Heart right ventricle (tissue), 16 donors: ENCODE data around the gene VEGFA. TPM values are rescaled to one million over a fixed set of nuclear protein-coding genes. Genes with fewer than 3 reads are reported as not detected.

ENCODE experiments used
- ATAC-seq, 8 donors: fragments of 200-7000 bp; cut with Tn5 transposase; one replicate each; pipeline ENCODE4 v1.9.1; 2020; ENCODE audit warnings: mild to moderate bottlenecking in 8 of 8, moderate library complexity in 8 of 8, moderate number of reproducible peaks in 1 of 8
- DNase-seq, 2 donors: peaks; one replicate each; pipeline ENCODE4 v3.0.0-alpha.2; 2020
- H3K27ac ChIP-seq, 10 donors: fragments of 200-600 bp; sonication (generic) in 2 of 10; one replicate each; pipeline versions ENCODE4 v1.5.0 to v1.8.0; 2020 to 2022; ENCODE audit warnings: mild to moderate bottlenecking in 3 of 10
- H3K27me3 ChIP-seq, 7 donors: fragments of 200-600 bp; one replicate each; pipeline ENCODE4 v1.8.0; 2021 to 2022; ENCODE audit warnings: mild to moderate bottlenecking in 2 of 7
- H3K36me3 ChIP-seq, 9 donors: fragments of 200-600 bp; sonication (generic) in 1 of 9; one replicate each; pipeline versions ENCODE4 v1.5.0 to v1.8.0; 2020 to 2022; ENCODE audit warnings: mild to moderate bottlenecking in 2 of 9
- H3K4me1 ChIP-seq, 9 donors: fragments of 200-600 bp; sonication (generic) in 1 of 9; one replicate each; pipeline versions ENCODE4 v1.5.0 to v1.8.0; 2020 to 2022; ENCODE audit warnings: mild to moderate bottlenecking in 4 of 9
- H3K4me3 ChIP-seq, 10 donors: fragments of 200-600 bp; sonication (generic) in 2 of 10; one replicate each; pipeline versions ENCODE4 v1.5.0 to v1.8.0; 2020 to 2022; ENCODE audit warnings: mild to moderate bottlenecking in 7 of 10, moderate library complexity in 2 of 10
- H3K9me3 ChIP-seq, 11 donors: fragments of 200-600 bp in 10 of 11; sonication (generic) in 2 of 11; one replicate each; pipeline versions ENCODE4 v1.5.0 to v1.8.0; 2013 to 2022; ENCODE audit warnings: mild to moderate bottlenecking in 2 of 11, control low read depth in 1 of 11, moderate library complexity in 1 of 11
- CTCF ChIP-seq, 9 donors: fragments of 200-600 bp; sonication (generic) in 2 of 9; IDR thresholded peaks; one replicate each; pipeline versions ENCODE4 v1.5.0 to v1.8.0; 2021 to 2022; ENCODE audit warnings: antibody characterized with exemption in 9 of 9, mild to moderate bottlenecking in 5 of 9, moderate library complexity in 1 of 9
- WGBS, 2 donors: extraction: QIAGEN DNeasy Blood & Tissue Kit; methylation state at CpG; one replicate each; pipeline ENCODE4 v1.1.7; 2013; ENCODE audit warnings: inconsistent platforms in 1 of 2; 5-methylcytosine and 5-hydroxymethylcytosine counted together
- intact Hi-C, 10 donors: fragments of 100-400 bp; cut with DNase I; formaldehyde crosslinking; loops; one replicate each; pipeline versions ENCODE4 v1.11.1 to v1.14.2; 2022
- polyA plus RNA-seq, 2 donors: library from polyadenylated mRNA; stranded (reverse); fragments of 200-250 nt; gene quantifications; one replicate each; pipeline ENCODE4 v1.2.3, GENCODE V29; 2013
- total RNA-seq, 10 donors: library from RNA; stranded (reverse); fragmentation: NEBNext Ultra II Directional in 3 of 10; extraction: Animal tissue kit (Norgen Biotek cat#: 25700) in 3 of 10; gene quantifications; one replicate each; pipeline versions ENCODE4 v1.2.1 to v1.2.4, GENCODE V29; 2021 to 2023
- donor health status: Arrhythmogenic right ventricular cardiomyopathy.
- donor health status: ischemic (EF 13 %, LVEDD 7.1; RV severe dilation, severe dysfunction).
- donor health status: healthy with polysubstance abuse.
- donor health status: DM: no; HTN: yes; CAD: no.
- donor health status: DM: no; HTN: no; CAD: no.
- donor health status: ischemic (EF 25% LVEDD 6.9; RV normal size, moderate dysfunction).
- donor health status: ischemic (EF 25% LVEDD 5.7; RV mildly dilated, moderate dysfunction).
- donor health status: healthy.
- donor health status: DM: yes; HTN: yes; CAD: no.
- donor health status: Ischemic cardiomyopathy.
- donor health status: ischemic (EF 35%, LVEDD 5.7; RV mildly dilated, moderate dysfunction).
- donor health status: nonischemic (EF 11% LVEDD 7.7; RV severe dilation, severe dysfunction).
- donor health status: DM: yes; HTN: yes; CAD: no.
- donor health status: PGD.
- donor health status: ischemic (EF 29% LVEDD 5.4; RV normal size, mild dysfunction).
- donor health status: nonischemic (EF 23%, LVEDD 6.1; RV moderate dilation, normal function).

The VEGFA gene
- total and polyA plus RNA-seq, 12 donors: 133 to 456 (median 216) TPM

- DNase-seq: peak; percentile 56 to 73
- Histone ChIP-seq H3K4me3 (no peak overlapping the region), H3K27me3 (no peaks in the 10 kb centered on the region), H3K4me1 (peaks cover 0 to 71% (median 20%) of the 10 kb centered on the region in 9 donors), H3K9me3 (no peaks in the 10 kb centered on the region), H3K36me3 (no peaks in the 10 kb centered on the region), H3K27ac (peak overlapping the region in 9 of 10 donors; percentile 44 to 83 (median 72))
- TF ChIP-seq CTCF (IDR thresholded peaks at IDR 0.05): no peak
- intact Hi-C loops: no loop called here
- peak; percentile 75 to 92 (median 88) for ATAC-seq
- 49 to 64% methylated on average over 10 of the region's 10 CpGs for WGBS, 2 donors
Observed at GRCh38 chr6:43798688-43799444, 28.9 kb downstream of the VEGFA start.

GRCh38 chr6:43799551-43800297 is 29.7 kb downstream of the VEGFA start:
- WGBS, 2 donors: 79 to 90% methylated on average over 6 of the region's 6 CpGs
- no peak for TF ChIP-seq CTCF (IDR thresholded peaks at IDR 0.05)
- Histone ChIP-seq H3K9me3 (no peaks in the 10 kb centered on the region), H3K27me3 (no peaks in the 10 kb centered on the region), H3K36me3 (no peaks in the 10 kb centered on the region), H3K27ac (peak overlapping the region in 7 of 10 donors; percentile 62 to 83 (median 78)), H3K4me3 (no peak overlapping the region), H3K4me1 (peaks cover 0 to 65% (median 14%) of the 10 kb centered on the region in 9 donors)
- DNase-seq (no peak), ATAC-seq (peak in 1 of 8 donors; percentile 6)
- intact Hi-C loops: no loop called here

- H3K36me3 ChIP-seq: no peaks in the 10 kb centered on the region
- peaks cover 0 to 64% (median 14%) of the 10 kb centered on the region in 9 donors for H3K4me1 ChIP-seq
- no peaks in the 10 kb centered on the region for H3K27me3 ChIP-seq
- no peak for ATAC-seq
- no peak for DNase-seq
- no peaks in the 10 kb centered on the region for H3K9me3 ChIP-seq
- H3K27ac ChIP-seq: peak overlapping the region in 5 of 10 donors; percentile 65 to 83 (median 81)
- no peak overlapping the region for H3K4me3 ChIP-seq
- no peak for TF ChIP-seq CTCF (IDR thresholded peaks at IDR 0.05)
- WGBS, 2 donors: 68 to 82% methylated on average over 3 of the region's 3 CpGs
- intact Hi-C loops: no loop called here
Observed at GRCh38 chr6:43800298-43800623, 30.2 kb downstream of the VEGFA start.

GRCh38 chr6:43800746-43801494 is 30.9 kb downstream of the VEGFA start:
- Histone ChIP-seq H3K4me3 (no peak overlapping the region), H3K27me3 (no peaks in the 10 kb centered on the region), H3K9me3 (no peaks in the 10 kb centered on the region), H3K27ac (peak overlapping the region in 5 of 10 donors; percentile 65 to 83 (median 81)), H3K4me1 (peaks cover 0 to 59% (median 14%) of the 10 kb centered on the region in 9 donors), H3K36me3 (no peaks in the 10 kb centered on the region)
- intact Hi-C loops: no loop called here
- DNase-seq (no peak), ATAC-seq (peak in 6 of 8 donors; percentile 8 to 67 (median 20))
- WGBS, 2 donors: 60 to 74% methylated on average over 10 of the region's 10 CpGs
- no peak for TF ChIP-seq CTCF (IDR thresholded peaks at IDR 0.05)
